Esophagus (tissue), 2 donors: ENCODE results near the gene ATAT1. TPM values are rescaled to one million over a fixed set of nuclear protein-coding genes. Genes with fewer than 3 reads are reported as not detected.
"Not testable (repeated sequence)": the region's sequence is repeated elsewhere in the genome, so short reads cannot be mapped to it uniquely, and the experiment has no call there.

Experiments used
- H3K27ac ChIP-seq, 2 donors: one replicate each; pipeline ENCODE4 v1.5.1; 2013; ENCODE audit warnings: low read depth in 2 of 2, mild to moderate bottlenecking in 2 of 2, inconsistent platforms in 1 of 2, low read length in 1 of 2, moderate library complexity in 1 of 2
- H3K27me3 ChIP-seq, 2 donors: one replicate each; pipeline ENCODE4 v1.6.1; 2013; ENCODE audit warnings: low read length in 2 of 2, control low read depth in 1 of 2, mild to moderate bottlenecking in 1 of 2; ENCODE audit not compliant: insufficient read depth in 2 of 2, control insufficient read depth in 1 of 2
- H3K36me3 ChIP-seq, 2 donors: one replicate each; pipeline ENCODE4 v1.6.1; 2013; ENCODE audit warnings: low read length in 1 of 2; ENCODE audit not compliant: control insufficient read depth in 2 of 2, insufficient read depth in 2 of 2
- H3K4me1 ChIP-seq, 2 donors: one replicate each; pipeline ENCODE4 v1.6.1; 2013; ENCODE audit warnings: low read length in 1 of 2; ENCODE audit not compliant: control insufficient read depth in 2 of 2, insufficient read depth in 2 of 2
- H3K4me3 ChIP-seq, 2 donors: one replicate each; pipeline ENCODE4 v1.5.1; 2013; ENCODE audit warnings: low read length in 2 of 2, mild to moderate bottlenecking in 2 of 2, low read depth in 1 of 2, moderate library complexity in 1 of 2
- H3K9me3 ChIP-seq, 2 donors: one replicate each; pipeline ENCODE4 v1.6.1; 2013; ENCODE audit warnings: mild to moderate bottlenecking in 2 of 2, low read depth in 1 of 2, low read length in 1 of 2, moderate library complexity in 1 of 2; ENCODE audit not compliant: control insufficient read depth in 2 of 2, insufficient read depth in 1 of 2
- WGBS, 2 donors: extraction: QIAGEN DNeasy Blood & Tissue Kit; methylation state at CpG; one replicate each; pipeline ENCODE4 v1.1.7; 2013; 5-methylcytosine and 5-hydroxymethylcytosine counted together
- polyA plus RNA-seq, 2 donors: library from polyadenylated mRNA; stranded (reverse); fragments of 200-250 nt; gene quantifications; one replicate each; pipeline ENCODE4 v1.2.3, GENCODE V29; 2013
- donor health status: healthy with polysubstance abuse.
- donor health status: Bipolar disorder and iron deficiency.

The ATAT1 gene
- polyA plus RNA-seq, 2 donors: 5.0 to 6.8 TPM

DNA sequence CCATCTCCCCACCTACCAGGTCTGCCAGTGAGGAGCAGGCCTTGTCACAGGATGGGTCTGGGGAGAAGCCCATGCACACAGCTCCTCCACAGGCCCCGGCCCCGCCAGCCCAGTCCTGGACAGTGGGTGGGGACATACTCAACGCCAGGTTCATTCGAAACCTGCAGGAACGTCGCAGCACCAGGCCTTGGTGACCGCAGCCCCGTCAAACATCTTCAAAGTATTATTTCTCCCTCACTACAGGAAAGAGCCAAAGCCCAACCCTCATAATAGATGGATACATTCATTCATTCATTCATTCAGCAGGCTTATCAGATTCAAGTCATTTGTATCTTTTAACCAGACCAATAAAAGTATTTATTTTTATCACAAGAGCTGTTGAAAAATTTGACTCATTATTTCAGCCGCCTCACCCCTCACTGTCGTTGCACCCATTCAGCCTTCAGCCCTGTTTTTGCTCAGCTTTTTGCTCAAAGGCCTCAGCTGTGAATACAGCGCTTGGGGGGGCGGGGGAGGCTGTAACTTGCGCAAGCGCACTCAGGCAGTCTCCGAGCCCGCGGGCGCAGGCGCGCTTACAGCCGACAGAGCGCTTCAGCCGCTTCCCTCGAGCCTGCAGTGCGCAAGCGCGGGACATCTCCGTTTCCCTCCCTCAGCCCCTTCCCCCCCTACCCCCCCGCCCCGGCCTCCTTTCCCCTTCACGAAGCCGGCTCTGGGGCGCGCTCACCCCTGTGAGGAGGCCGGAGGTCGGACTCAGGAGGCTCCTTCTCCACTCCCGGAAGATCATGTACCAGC is 20.0 kb downstream of the ATAT1 start, which contains the start of gene C6orf136:
C6orf136 (plus strand) TSS at position 684 of the 792 bp plus-strand sequence; CDS start at position 783, 99 bp downstream.
- peaks cover 2 to 5% of the 10 kb centered on the region in 2 donors for H3K4me1 ChIP-seq
- H3K36me3 ChIP-seq: peaks cover 3 to 18% of the 10 kb centered on the region in 2 donors
- no peaks in the 10 kb centered on the region for H3K27me3 ChIP-seq
- 10 to 11% methylated on average over 32 to 37 of the region's 37 CpGs for WGBS, 2 donors
- peak within 1 kb of the TSS; percentile 68 to 92 for H3K4me3 ChIP-seq
- H3K27ac ChIP-seq: peak within 1 kb of the TSS; percentile 90 to 94
- H3K9me3 ChIP-seq: no peaks in the 10 kb centered on the region

DNA sequence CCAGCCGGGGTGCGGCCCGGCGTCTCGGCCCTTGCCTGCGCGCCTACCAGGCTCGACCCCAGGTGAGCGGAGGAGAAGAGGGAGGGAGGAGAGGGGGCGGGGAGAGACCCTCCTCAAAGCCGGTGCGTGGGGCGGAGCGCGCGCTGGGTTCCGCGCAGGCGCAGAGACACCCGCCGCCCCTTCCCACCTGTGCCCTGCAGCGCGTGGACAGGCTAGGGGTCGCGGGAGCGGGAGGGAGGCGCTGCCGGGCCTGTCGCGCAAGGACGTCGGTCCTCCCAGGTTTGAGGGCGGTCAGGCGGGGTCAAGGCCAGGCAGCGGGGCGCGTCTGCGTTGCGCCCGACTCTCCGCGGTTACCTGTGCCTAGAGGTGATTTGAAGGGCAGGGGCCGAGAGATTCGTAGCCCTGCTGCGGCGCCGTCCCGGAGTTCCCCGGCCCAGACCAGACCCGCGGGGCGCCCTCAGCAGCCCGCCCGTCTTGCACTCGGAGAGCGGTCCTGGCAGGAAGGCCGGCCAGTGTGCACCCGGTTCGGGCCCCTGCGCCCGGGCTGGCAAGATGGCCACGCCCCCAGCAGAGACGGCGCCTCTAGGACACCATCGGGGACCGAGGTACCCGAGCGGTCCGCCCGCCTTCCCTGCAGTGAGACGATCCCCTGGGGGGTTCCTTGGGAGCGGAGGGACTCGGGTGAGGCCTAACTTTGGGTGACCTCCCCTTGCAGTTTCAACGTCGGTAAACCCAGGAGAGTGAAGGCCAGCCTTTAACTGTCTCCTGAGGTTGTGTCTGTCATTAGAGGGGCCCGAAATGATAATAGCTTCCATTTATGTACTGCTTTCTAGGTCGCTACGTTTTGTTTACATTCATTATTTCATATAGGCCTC is 20.8 kb downstream of the ATAT1 start:
- Histone ChIP-seq H3K27ac (peak overlapping the region; percentile 90 to 94), H3K27me3 (no peaks in the 10 kb centered on the region), H3K4me3 (peak overlapping the region; percentile 68 to 92), H3K9me3 (no peaks in the 10 kb centered on the region), H3K36me3 (peaks cover 0 to 21% of the 10 kb centered on the region in 2 donors), H3K4me1 (peaks cover 2 to 5% of the 10 kb centered on the region in 2 donors)
- 0% methylated on average over 69 to 78 of the region's 78 CpGs for WGBS, 2 donors

GRCh38 chr6:30651143-30651542 is 24.5 kb downstream of the ATAT1 start:
- H3K4me1 ChIP-seq: peaks cover 2 to 5% of the 10 kb centered on the region in 2 donors
- H3K9me3 ChIP-seq: no peaks in the 10 kb centered on the region
- H3K27me3 ChIP-seq: no peaks in the 10 kb centered on the region
- no peak overlapping the region for H3K27ac ChIP-seq
- H3K36me3 ChIP-seq: peaks cover 17 to 32% of the 10 kb centered on the region in 2 donors
- no peak overlapping the region for H3K4me3 ChIP-seq
- 88 to 92% methylated on average over 12 of the region's 12 CpGs for WGBS, 2 donors

- Histone ChIP-seq H3K27me3 (no peaks in the 10 kb centered on the region), H3K36me3 (peaks cover 32 to 56% of the 10 kb centered on the region in 2 donors), H3K4me3 (no peak overlapping the region), H3K9me3 (no peaks in the 10 kb centered on the region), H3K27ac (no peak overlapping the region), H3K4me1 (no peaks in the 10 kb centered on the region)
- WGBS, 2 donors: 88 to 92% methylated on average over 19 of the region's 19 CpGs
These were observed 28.4 kb downstream of the ATAT1 start for GRCh38 chr6:30654798-30655742.

GRCh38 chr6:30655743-30656094 is 29.0 kb downstream of the ATAT1 start:
- H3K4me3 ChIP-seq: no peak overlapping the region
- no peak overlapping the region for H3K27ac ChIP-seq
- H3K9me3 ChIP-seq: no peaks in the 10 kb centered on the region
- peaks cover 34 to 59% of the 10 kb centered on the region in 2 donors for H3K36me3 ChIP-seq
- 94 to 98% methylated on average over 3 of the region's 3 CpGs for WGBS, 2 donors
- no peaks in the 10 kb centered on the region for H3K27me3 ChIP-seq
- no peaks in the 10 kb centered on the region for H3K4me1 ChIP-seq

- Histone ChIP-seq H3K4me3 (no peak overlapping the region), H3K27me3 (no peaks in the 10 kb centered on the region), H3K27ac (no peak overlapping the region), H3K9me3 (no peaks in the 10 kb centered on the region), H3K4me1 (no peaks in the 10 kb centered on the region), H3K36me3 (peaks cover 38 to 60% of the 10 kb centered on the region in 2 donors)
- WGBS, 2 donors: 77 to 82% methylated on average over 7 of the region's 7 CpGs
These were observed 29.8 kb downstream of the ATAT1 start for GRCh38 chr6:30656513-30656912.

DNA sequence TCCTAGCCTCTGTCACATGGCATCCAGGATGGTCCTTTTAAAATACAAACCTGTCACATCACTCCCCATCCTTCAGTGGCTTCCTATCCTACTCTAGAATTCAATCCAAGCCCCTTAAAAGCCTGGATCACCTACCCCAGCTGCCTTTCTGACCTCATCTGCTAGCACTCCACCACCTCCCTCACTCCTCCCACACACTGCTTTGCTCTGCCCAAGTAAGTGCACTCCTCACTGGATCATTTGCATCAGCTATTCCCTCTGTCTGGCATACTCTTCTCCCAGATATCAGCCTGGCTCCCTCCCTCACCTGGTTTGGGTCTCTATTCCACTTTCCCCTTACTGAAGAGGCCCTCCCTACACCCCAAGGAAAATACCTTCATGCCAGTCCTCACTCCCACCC is 30.8 kb downstream of the ATAT1 start:
- H3K27ac ChIP-seq: no peak overlapping the region
- H3K9me3 ChIP-seq: no peaks in the 10 kb centered on the region
- H3K27me3 ChIP-seq: no peaks in the 10 kb centered on the region
- no peaks in the 10 kb centered on the region for H3K4me1 ChIP-seq
- H3K36me3 ChIP-seq: peaks cover 47 to 64% of the 10 kb centered on the region in 2 donors
- H3K4me3 ChIP-seq: no peak overlapping the region

DNA sequence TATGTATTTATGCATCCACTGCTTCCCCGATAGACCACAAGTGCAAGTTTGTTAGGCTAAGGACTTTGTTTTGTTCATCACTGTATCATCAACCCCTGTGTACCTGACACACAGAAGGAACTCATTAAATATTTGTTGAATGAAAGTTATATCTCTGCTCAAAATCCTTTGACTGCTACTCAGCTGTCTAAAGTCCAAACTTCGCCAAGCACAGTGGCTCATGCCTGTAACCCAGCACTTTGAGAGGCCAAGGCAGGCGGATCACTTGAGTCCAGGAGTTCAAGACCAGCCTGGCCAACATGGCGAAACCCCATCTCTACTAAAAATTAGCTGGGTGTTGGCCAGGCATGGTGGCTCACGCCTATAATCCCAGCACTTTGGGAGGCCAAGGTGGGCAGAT is 31.2 kb downstream of the ATAT1 start:
- H3K9me3 ChIP-seq, H3K4me1 ChIP-seq, H3K4me3 ChIP-seq, H3K27ac ChIP-seq, H3K27me3 ChIP-seq: not testable (repeated sequence)
- WGBS, 2 donors: 92 to 93% methylated on average over 5 of the region's 5 CpGs
- peaks cover 51 to 62% of the 10 kb centered on the region in 2 donors for H3K36me3 ChIP-seq
